Neural crest cell (in vitro differentiated cells): ENCODE data around the gene PACSIN2. TPM values are rescaled to one million over a fixed set of nuclear protein-coding genes. Genes with fewer than 3 reads are reported as not detected.
A peak's percentile ranks its signal among the peaks of the same experiment; 100 is the strongest.

ENCODE experiments used
- DNase-seq: peaks from one replicate; pipeline ENCODE4 v3.0.0; 2021; ENCODE audit warnings: low read depth, mixed read lengths, low spot score
- H3K27ac Mint-ChIP-seq: one replicate; pipeline ENCODE4 v1.8.0; 2021; ENCODE audit warnings: mild to moderate bottlenecking, mixed read lengths; ENCODE audit not compliant: unreplicated experiment
- H3K27me3 Mint-ChIP-seq: 2 replicates; pipeline ENCODE4 v1.8.0; 2021; ENCODE audit warnings: low read depth, mild to moderate bottlenecking, mixed read lengths
- H3K36me3 Mint-ChIP-seq: 2 replicates; pipeline ENCODE4 v1.8.0; 2021; ENCODE audit warnings: low read depth, mild to moderate bottlenecking, mixed read lengths
- H3K4me1 Mint-ChIP-seq: 2 replicates; pipeline ENCODE4 v1.8.0; 2021; ENCODE audit warnings: mixed read lengths
- H3K4me3 Mint-ChIP-seq: one replicate; pipeline ENCODE4 v1.8.0; 2021; ENCODE audit warnings: mild to moderate bottlenecking, mixed read lengths
- H3K9me3 Mint-ChIP-seq: 2 replicates; pipeline ENCODE4 v1.8.0; 2021; ENCODE audit warnings: mixed read lengths
- total RNA-seq: library from RNA; stranded (reverse); gene quantifications from 2 replicates; pipeline ENCODE4 v1.2.1, GENCODE V29; 2021
- TF ChIP-seq, protein P1 (sequence below): fragments of 200-600 bp; sonication (generic); conservative IDR thresholded peaks from 2 replicates; pipeline ENCODE4 v1.5.0; 2021; ENCODE audit warnings: antibody characterized with exemption, mild to moderate bottlenecking

PACSIN2 gene
- total RNA-seq, 1 donor from 2014 or later: 79.4 TPM

DNA sequence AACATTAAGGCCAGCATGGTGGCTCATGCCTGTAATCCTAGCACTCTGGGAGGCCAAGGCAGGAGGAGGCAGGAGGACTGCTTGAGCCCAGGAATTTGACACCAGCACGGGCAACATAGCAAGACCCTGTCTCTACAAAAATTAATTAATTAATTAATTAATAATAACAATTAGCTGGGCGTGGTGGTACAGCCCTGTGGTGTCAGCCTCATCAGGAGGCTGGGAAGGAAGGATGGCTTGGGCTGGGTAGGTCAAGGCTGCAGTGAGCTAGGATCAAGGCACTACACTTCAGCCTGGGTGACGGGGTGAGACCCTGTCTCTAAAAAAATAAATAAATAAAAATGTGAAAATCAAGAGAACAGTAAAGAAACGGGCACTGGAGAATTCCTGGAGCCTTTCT, 159.2 kb downstream of the PACSIN2 start:
- Mint-ChIP-seq H3K36me3 (peaks cover 2% of the 10 kb centered on the region), H3K9me3 (no peaks in the 10 kb centered on the region), H3K27me3 (no peaks in the 10 kb centered on the region), H3K4me3 (peak overlapping the region; percentile 94), H3K27ac (peak overlapping the region; percentile 83), H3K4me1 (peaks cover 5% of the 10 kb centered on the region)
- DNase-seq: no peak
- TF ChIP-seq, protein P1, sequence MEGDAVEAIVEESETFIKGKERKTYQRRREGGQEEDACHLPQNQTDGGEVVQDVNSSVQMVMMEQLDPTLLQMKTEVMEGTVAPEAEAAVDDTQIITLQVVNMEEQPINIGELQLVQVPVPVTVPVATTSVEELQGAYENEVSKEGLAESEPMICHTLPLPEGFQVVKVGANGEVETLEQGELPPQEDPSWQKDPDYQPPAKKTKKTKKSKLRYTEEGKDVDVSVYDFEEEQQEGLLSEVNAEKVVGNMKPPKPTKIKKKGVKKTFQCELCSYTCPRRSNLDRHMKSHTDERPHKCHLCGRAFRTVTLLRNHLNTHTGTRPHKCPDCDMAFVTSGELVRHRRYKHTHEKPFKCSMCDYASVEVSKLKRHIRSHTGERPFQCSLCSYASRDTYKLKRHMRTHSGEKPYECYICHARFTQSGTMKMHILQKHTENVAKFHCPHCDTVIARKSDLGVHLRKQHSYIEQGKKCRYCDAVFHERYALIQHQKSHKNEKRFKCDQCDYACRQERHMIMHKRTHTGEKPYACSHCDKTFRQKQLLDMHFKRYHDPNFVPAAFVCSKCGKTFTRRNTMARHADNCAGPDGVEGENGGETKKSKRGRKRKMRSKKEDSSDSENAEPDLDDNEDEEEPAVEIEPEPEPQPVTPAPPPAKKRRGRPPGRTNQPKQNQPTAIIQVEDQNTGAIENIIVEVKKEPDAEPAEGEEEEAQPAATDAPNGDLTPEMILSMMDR: no peak

GRCh38 chr22:42855211-42855610, 159.7 kb downstream of the PACSIN2 start:
- Mint-ChIP-seq H3K27ac (no peak overlapping the region), H3K36me3 (no peaks in the 10 kb centered on the region), H3K9me3 (no peaks in the 10 kb centered on the region), H3K4me3 (peak overlapping the region; percentile 81), H3K4me1 (peaks cover 8% of the 10 kb centered on the region), H3K27me3 (no peaks in the 10 kb centered on the region)
- no peak for DNase-seq
- TF ChIP-seq, protein P1: no peak

DNA sequence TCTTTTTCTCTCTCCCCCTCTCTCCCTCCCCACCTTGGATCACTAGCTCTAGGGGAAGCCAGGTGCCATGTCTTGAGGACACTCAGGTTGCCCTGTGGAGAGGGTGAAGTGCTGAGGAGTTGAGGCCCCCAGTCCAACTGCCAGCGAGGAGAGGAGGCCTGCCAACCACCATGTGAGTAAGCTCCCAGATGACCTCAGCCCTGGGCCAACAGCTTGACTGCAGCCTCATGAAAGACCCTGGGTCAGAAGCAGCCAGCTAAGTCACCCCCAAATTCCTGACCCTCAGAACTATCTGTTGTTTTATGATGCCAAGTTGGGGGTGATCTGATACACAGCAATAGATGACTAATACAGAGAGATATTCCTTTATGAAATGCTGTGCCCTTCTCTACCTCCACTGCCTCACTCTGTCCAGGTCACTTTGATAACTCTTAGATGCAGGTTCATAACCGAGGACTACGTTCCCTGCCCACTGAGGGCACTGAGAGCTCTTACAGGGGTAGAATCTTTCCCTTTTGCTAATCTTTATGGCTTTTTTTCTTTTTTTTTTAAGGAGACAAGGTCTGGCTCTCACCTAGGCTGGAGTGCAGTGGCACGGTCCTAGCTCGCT, 165.9 kb downstream of the PACSIN2 start:
- peaks cover 4% of the 10 kb centered on the region for H3K36me3 Mint-ChIP-seq
- TF ChIP-seq, protein P1: no peak
- peaks cover 3% of the 10 kb centered on the region for H3K4me1 Mint-ChIP-seq
- no peak for DNase-seq
- H3K9me3 Mint-ChIP-seq: no peaks in the 10 kb centered on the region
- no peaks in the 10 kb centered on the region for H3K27me3 Mint-ChIP-seq
- H3K27ac Mint-ChIP-seq: no peak overlapping the region
- H3K4me3 Mint-ChIP-seq: no peak overlapping the region

- TF ChIP-seq, protein P1: no peak
- Mint-ChIP-seq H3K27me3 (no peaks in the 10 kb centered on the region), H3K36me3 (peaks cover 7% of the 10 kb centered on the region), H3K4me1 (peaks cover 3% of the 10 kb centered on the region), H3K9me3 (no peaks in the 10 kb centered on the region), H3K27ac (no peak overlapping the region), H3K4me3 (no peak overlapping the region)
- DNase-seq: no peak
Observed at GRCh38 chr22:42847110-42847509, 167.8 kb downstream of the PACSIN2 start.

- Mint-ChIP-seq H3K4me3 (no peak overlapping the region), H3K36me3 (peaks cover 9% of the 10 kb centered on the region), H3K27ac (no peak overlapping the region), H3K4me1 (no peaks in the 10 kb centered on the region), H3K9me3 (no peaks in the 10 kb centered on the region), H3K27me3 (no peaks in the 10 kb centered on the region)
- DNase-seq: no peak
- TF ChIP-seq, protein P1: no peak
Observed at GRCh38 chr22:42844756-42845155, 170.2 kb downstream of the PACSIN2 start.
